Transverse colon (tissue), 3 donors: ENCODE results near the gene LYSMD2.

Source experiments
- POLR2A ChIP-seq: fragments of 450-650 bp; IDR thresholded peaks from one replicate; pipeline ENCODE4 v1.6.1; 2016; ENCODE audit warnings: antibody characterized with exemption, mild to moderate bottlenecking, moderate library complexity
- TF ChIP-seq, protein P1 (sequence below), 5 experiments: fragments of 200-600 bp in 3 of 5; fragments of 450-650 bp in 2 of 5; sonication (generic) in 3 of 5; IDR thresholded peaks; 1 replicate in 2 of 5; 2 replicates in 3 of 5; pipeline ENCODE4 v1.5.1; 2016 to 2017; ENCODE audit warnings: antibody characterized with exemption in 5 of 5, inconsistent platforms in 3 of 5, mild to moderate bottlenecking in 2 of 5, moderate library complexity in 1 of 5

DNA sequence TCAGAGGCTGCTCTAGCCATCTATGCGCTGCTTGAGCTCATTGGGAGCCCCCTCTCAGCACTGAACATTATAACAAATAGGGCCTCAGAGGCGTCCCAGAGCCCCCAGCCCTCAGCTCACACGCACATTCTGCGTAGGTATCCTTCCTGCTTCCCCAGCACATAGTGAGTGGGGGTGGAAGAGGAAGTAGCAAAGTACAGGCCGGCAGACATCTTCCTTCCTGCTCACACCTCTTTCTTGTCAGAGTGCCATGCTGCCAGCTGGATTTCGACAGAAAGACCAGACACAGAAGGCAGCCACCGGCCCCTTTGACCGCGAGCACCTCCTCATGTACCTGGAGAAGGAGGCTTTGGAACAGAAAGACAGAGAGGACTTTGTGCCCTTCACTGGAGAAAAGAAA lies 30.6 kb upstream of the LYSMD2 start:
- TF ChIP-seq, protein P1, sequence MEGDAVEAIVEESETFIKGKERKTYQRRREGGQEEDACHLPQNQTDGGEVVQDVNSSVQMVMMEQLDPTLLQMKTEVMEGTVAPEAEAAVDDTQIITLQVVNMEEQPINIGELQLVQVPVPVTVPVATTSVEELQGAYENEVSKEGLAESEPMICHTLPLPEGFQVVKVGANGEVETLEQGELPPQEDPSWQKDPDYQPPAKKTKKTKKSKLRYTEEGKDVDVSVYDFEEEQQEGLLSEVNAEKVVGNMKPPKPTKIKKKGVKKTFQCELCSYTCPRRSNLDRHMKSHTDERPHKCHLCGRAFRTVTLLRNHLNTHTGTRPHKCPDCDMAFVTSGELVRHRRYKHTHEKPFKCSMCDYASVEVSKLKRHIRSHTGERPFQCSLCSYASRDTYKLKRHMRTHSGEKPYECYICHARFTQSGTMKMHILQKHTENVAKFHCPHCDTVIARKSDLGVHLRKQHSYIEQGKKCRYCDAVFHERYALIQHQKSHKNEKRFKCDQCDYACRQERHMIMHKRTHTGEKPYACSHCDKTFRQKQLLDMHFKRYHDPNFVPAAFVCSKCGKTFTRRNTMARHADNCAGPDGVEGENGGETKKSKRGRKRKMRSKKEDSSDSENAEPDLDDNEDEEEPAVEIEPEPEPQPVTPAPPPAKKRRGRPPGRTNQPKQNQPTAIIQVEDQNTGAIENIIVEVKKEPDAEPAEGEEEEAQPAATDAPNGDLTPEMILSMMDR (IDR thresholded peaks at IDR 0.05) = no peak
- TF ChIP-seq POLR2A = no peak
